Daoy (cell line): ENCODE results near the gene GJB6. TPM values are rescaled to one million over a fixed set of nuclear protein-coding genes. Genes with fewer than 3 reads are reported as not detected.

Source experiments
- DNase-seq: peaks from one replicate; pipeline ENCODE4 v3.0.0-alpha.2; 2015; ENCODE audit warnings: low read depth
- total RNA-seq: library from RNA; depleted of rRNA; stranded (reverse); fragments of >200 nt; shearing (Covaris generic); gene quantifications from 2 replicates; pipeline ENCODE4 v1.2.3, GENCODE V29; 2014

The GJB6 gene
- total RNA-seq, 1 experiment from 2014 or later: not detected

- DNase-seq: no peak
These were observed 4.4 kb downstream of the GJB6 start for GRCh38 chr13:20227730-20228129.

- no peak for DNase-seq
These were observed 4.8 kb downstream of the GJB6 start for GRCh38 chr13:20227288-20227687.

- DNase-seq: no peak
These were observed 9.6 kb downstream of the GJB6 start for GRCh38 chr13:20222553-20222952.

- no peak for DNase-seq
These were observed 10.3 kb downstream of the GJB6 start for GRCh38 chr13:20221772-20222171.

- DNase-seq: no peak
These were observed 12.5 kb downstream of the GJB6 start for GRCh38 chr13:20219577-20219976.

- no peak for DNase-seq
These were observed 15.0 kb downstream of the GJB6 start for GRCh38 chr13:20217168-20217567.

GRCh38 chr13:20209948-20210347 is 22.2 kb downstream of the GJB6 start:
- DNase-seq: no peak

GRCh38 chr13:20206698-20207235 is 25.4 kb downstream of the GJB6 start:
- DNase-seq: no peak

- no peak for DNase-seq
These were observed 25.9 kb downstream of the GJB6 start for GRCh38 chr13:20206065-20206697.

- DNase-seq: no peak
These were observed 33.3 kb downstream of the GJB6 start for GRCh38 chr13:20198781-20199180.

- DNase-seq: peak; percentile 39
These were observed 34.7 kb downstream of the GJB6 start for GRCh38 chr13:20197361-20197834.

- no peak for DNase-seq
These were observed 36.3 kb downstream of the GJB6 start for GRCh38 chr13:20195801-20196200.

- DNase-seq: no peak
These were observed 38.0 kb downstream of the GJB6 start for GRCh38 chr13:20193907-20194631.

GRCh38 chr13:20193162-20193906 is 38.8 kb downstream of the GJB6 start:
- DNase-seq: no peak

- DNase-seq: peak; percentile 13
These were observed 39.3 kb downstream of the GJB6 start, which contains the start of gene GJB2 for GRCh38 chr13:20192836-20193161. Gene GJB2 (minus strand): TSS chr13:20192938. CDS start chr13:20189581, 3,357 bp downstream.

- DNase-seq: peak; percentile 34
These were observed 39.8 kb downstream of the GJB6 start for GRCh38 chr13:20192158-20192835.

GRCh38 chr13:20191311-20192157 is 40.6 kb downstream of the GJB6 start:
- DNase-seq: peak; percentile 56

GRCh38 chr13:20190481-20191310 is 41.4 kb downstream of the GJB6 start:
- peak; percentile 87 for DNase-seq

- no peak for DNase-seq
These were observed 42.0 kb downstream of the GJB6 start for GRCh38 chr13:20190076-20190475.
